Gastroesophageal sphincter (tissue), 4 donors: Measurements from ENCODE around the gene ALK. TPM values are rescaled to one million over a fixed set of nuclear protein-coding genes. Genes with fewer than 3 reads are reported as not detected.

Experiments
- ATAC-seq: fragments of 150-250 bp; one replicate; pipeline ENCODE4 v1.9.1; 2016; ENCODE audit warnings: mild to moderate bottlenecking, moderate library complexity
- H3K27ac ChIP-seq, 4 donors: fragments of 200-600 bp; sonication (generic) in 3 of 4; 1 replicate in 3 of 4; 2 replicates in 1 of 4; pipeline ENCODE4 v1.5.1; 2016 to 2019
- H3K27me3 ChIP-seq: fragments of 200-600 bp; sonication (generic); one replicate; pipeline ENCODE4 v1.5.1; 2019
- H3K36me3 ChIP-seq, 2 donors: fragments of 200-600 bp; sonication (generic); one replicate each; pipeline ENCODE4 v1.5.1; 2019; ENCODE audit warnings: control low read depth in 1 of 2
- H3K4me1 ChIP-seq, 3 donors: fragments of 200-600 bp; sonication (generic); 1 replicate in 2 of 3; 2 replicates in 1 of 3; pipeline ENCODE4 v1.5.1; 2016 to 2019; ENCODE audit warnings: control low read depth in 2 of 3
- H3K4me3 ChIP-seq, 2 donors: fragments of 200-600 bp; sonication (generic); one replicate each; pipeline ENCODE4 v1.5.1; 2019; ENCODE audit warnings: mild to moderate bottlenecking in 1 of 2, moderate library complexity in 1 of 2
- H3K9me3 ChIP-seq, 3 donors: fragments of 200-600 bp; sonication (generic); one replicate each; pipeline ENCODE4 v1.5.1; 2017 to 2019; ENCODE audit warnings: control low read depth in 2 of 3
- EP300 ChIP-seq: sonication (generic); formaldehyde crosslinking; IDR thresholded peaks from one replicate; pipeline ENCODE4 v1.6.1; 2017; ENCODE audit warnings: antibody characterized with exemption, mild to moderate bottlenecking
- POLR2A ChIP-seq, 2 donors: fragments of 450-650 bp; IDR thresholded peaks; one replicate each; pipeline ENCODE4 v1.6.1; 2017; ENCODE audit warnings: antibody characterized with exemption in 2 of 2, mild to moderate bottlenecking in 2 of 2, moderate library complexity in 1 of 2
- POLR2AphosphoS5 ChIP-seq: sonication (generic); formaldehyde crosslinking; IDR thresholded peaks from one replicate; pipeline ENCODE4 v1.6.1; 2017; ENCODE audit warnings: antibody characterized with exemption
- WGBS, 2 donors: methylation state at CpG; one replicate each; pipeline ENCODE4 v1.1.5; 2018; ENCODE audit warnings: low coverage in 1 of 2; 5-methylcytosine and 5-hydroxymethylcytosine counted together
- total RNA-seq, 4 donors: library from RNA; depleted of rRNA; stranded (reverse); fragments of >200 nt; gene quantifications; one replicate each; pipeline ENCODE4 v1.1.0, GENCODE V29; 2016
- TF ChIP-seq, protein P1 (sequence below), 4 experiments: fragments of 200-600 bp in 2 of 4; fragments of 450-650 bp in 2 of 4; sonication (generic) in 1 of 4; IDR thresholded peaks; one replicate each; pipeline ENCODE4 v1.5.1; 2017 to 2019; ENCODE audit warnings: antibody characterized with exemption in 4 of 4, mild to moderate bottlenecking in 2 of 4, moderate library complexity in 2 of 4

Gene ALK
- total RNA-seq, 4 donors from 2014 or later, result 0.94 to 1.6 (median 1.1) TPM

DNA sequence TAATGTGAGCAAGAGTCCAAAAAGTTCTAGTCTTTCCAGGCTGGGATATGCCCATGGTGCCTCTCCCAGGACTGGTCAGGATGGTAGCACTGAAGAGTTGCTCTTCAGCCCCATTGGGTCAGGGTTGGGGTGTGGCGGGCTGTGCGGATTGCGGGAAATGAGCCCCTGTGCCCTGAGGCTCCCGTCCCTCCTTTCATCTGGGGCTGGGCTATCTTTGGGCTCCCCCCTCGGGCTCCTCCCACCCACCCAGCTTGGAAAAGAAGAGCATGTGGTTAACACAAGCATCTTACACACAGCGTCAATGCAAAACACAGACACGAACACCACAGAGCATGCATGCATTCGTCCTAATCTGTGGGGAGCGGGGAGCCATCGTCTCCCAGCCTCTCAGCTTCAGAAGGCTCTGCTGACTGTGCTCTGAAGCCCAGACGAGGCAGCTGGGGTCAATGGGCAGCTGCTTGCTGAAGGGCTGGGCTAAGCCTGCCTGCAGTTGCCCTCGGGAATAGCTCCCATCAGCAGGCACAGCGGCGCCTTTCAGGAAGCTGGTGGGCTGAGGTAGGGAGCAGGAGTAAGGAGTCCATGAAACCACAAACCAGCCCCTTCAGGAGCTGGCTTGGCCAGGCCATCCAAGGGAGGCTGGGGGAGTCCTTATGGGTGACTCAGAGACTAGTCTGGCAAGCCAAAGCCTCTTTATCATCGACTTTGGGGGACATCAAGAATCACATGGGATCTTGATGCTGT lies 693.3 kb downstream of the ALK start:
- no peak overlapping the region for H3K27ac ChIP-seq
- H3K9me3 ChIP-seq, result no peaks in the 10 kb centered on the region
- H3K27me3 ChIP-seq, result peaks cover 54% of the 10 kb centered on the region
- no peaks in the 10 kb centered on the region for H3K4me1 ChIP-seq
- TF ChIP-seq, protein P1, sequence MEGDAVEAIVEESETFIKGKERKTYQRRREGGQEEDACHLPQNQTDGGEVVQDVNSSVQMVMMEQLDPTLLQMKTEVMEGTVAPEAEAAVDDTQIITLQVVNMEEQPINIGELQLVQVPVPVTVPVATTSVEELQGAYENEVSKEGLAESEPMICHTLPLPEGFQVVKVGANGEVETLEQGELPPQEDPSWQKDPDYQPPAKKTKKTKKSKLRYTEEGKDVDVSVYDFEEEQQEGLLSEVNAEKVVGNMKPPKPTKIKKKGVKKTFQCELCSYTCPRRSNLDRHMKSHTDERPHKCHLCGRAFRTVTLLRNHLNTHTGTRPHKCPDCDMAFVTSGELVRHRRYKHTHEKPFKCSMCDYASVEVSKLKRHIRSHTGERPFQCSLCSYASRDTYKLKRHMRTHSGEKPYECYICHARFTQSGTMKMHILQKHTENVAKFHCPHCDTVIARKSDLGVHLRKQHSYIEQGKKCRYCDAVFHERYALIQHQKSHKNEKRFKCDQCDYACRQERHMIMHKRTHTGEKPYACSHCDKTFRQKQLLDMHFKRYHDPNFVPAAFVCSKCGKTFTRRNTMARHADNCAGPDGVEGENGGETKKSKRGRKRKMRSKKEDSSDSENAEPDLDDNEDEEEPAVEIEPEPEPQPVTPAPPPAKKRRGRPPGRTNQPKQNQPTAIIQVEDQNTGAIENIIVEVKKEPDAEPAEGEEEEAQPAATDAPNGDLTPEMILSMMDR (IDR thresholded peaks at IDR 0.05), result no peak
- no peak for TF ChIP-seq POLR2A (IDR thresholded peaks at IDR 0.05)
- TF ChIP-seq POLR2AphosphoS5, result no peak
- TF ChIP-seq EP300, result no peak
- H3K4me3 ChIP-seq, result no peak overlapping the region
- no peaks in the 10 kb centered on the region for H3K36me3 ChIP-seq
- WGBS, 2 donors, result 55% methylated on average over 11 of the region's 15 CpGs; no CpG with 5 or more reads in 1 of the 2 donors
- no peak for ATAC-seq

GRCh38 chr2:29226808-29227207 lies 694.6 kb downstream of the ALK start:
- Histone ChIP-seq H3K4me1 (no peaks in the 10 kb centered on the region), H3K27me3 (peaks cover 54% of the 10 kb centered on the region), H3K9me3 (no peaks in the 10 kb centered on the region), H3K27ac (no peak overlapping the region), H3K4me3 (no peak overlapping the region), H3K36me3 (no peaks in the 10 kb centered on the region)
- WGBS, 2 donors, result 56 to 57% methylated on average over 3 to 5 of the region's 7 CpGs
- no peak for ATAC-seq
- TF ChIP-seq EP300 (no peak), POLR2AphosphoS5 (no peak), POLR2A (IDR thresholded peaks at IDR 0.05) (no peak)
- TF ChIP-seq, protein P1 (IDR thresholded peaks at IDR 0.05), result no peak

GRCh38 chr2:29226375-29226774 lies 695.0 kb downstream of the ALK start:
- H3K9me3 ChIP-seq, result no peaks in the 10 kb centered on the region
- 80% methylated on average over 1 of the region's 3 CpGs; no CpG with 5 or more reads in 1 of the 2 donors for WGBS, 2 donors

DNA sequence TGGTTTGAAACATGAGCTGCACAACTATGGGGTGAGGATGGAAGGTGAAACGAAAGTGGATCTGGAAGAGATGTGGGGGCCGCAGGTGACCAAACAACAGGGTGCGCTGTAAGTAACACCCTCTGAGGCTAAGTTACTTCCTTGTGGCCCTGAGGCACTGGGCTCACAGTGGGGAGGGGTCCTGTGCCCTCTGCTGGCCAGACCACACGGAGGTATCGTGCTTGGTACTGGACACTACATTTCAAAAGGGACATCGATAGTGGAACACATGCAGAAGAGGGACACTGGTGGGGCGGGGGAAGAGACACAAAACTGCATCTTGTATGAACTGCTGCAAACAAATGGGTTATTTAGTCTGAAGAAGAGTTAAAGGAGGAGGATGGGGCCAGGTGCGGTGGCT lies 695.6 kb downstream of the ALK start:
- H3K36me3 ChIP-seq, result no peaks in the 10 kb centered on the region
- no peak for TF ChIP-seq POLR2AphosphoS5
- TF ChIP-seq, protein P1 (IDR thresholded peaks at IDR 0.05), result no peak
- 57 to 74% methylated on average over 4 to 6 of the region's 8 CpGs for WGBS, 2 donors
- peaks cover 54% of the 10 kb centered on the region for H3K27me3 ChIP-seq
- H3K4me3 ChIP-seq, result no peak overlapping the region
- no peak overlapping the region for H3K27ac ChIP-seq
- H3K9me3 ChIP-seq, result no peaks in the 10 kb centered on the region
- no peaks in the 10 kb centered on the region for H3K4me1 ChIP-seq
- ATAC-seq, result no peak

More at GRCh38 chr2:29226375-29226774, 695.0 kb downstream of the ALK start:
- H3K27me3 ChIP-seq, result peaks cover 54% of the 10 kb centered on the region
- no peaks in the 10 kb centered on the region for H3K36me3 ChIP-seq
- no peaks in the 10 kb centered on the region for H3K4me1 ChIP-seq
- H3K27ac ChIP-seq, result no peak overlapping the region
- TF ChIP-seq POLR2AphosphoS5 (no peak), EP300 (no peak), POLR2A (IDR thresholded peaks at IDR 0.05) (no peak)
- TF ChIP-seq, protein P1 (IDR thresholded peaks at IDR 0.05), result no peak
- ATAC-seq, result no peak
- H3K4me3 ChIP-seq, result no peak overlapping the region
